NCI-H128 (cell line): Measurements from ENCODE around the gene FOXO3.

Experiments used
- DNase-seq: peaks from one replicate; lab custom pipeline; 2025; ENCODE audit not compliant: unreplicated experiment; lab: John Stamatoyannopoulos, UW

FOXO3 gene

GRCh38 chr6:108594151-108594550, 33.4 kb downstream of the FOXO3 start:
- DNase-seq, result no peak

- no peak for DNase-seq
Measured at GRCh38 chr6:108594640-108595039, 33.9 kb downstream of the FOXO3 start.

GRCh38 chr6:108596956-108597355, 36.2 kb downstream of the FOXO3 start:
- no peak for DNase-seq

- no peak for DNase-seq
Measured at GRCh38 chr6:108597572-108598304, 37.0 kb downstream of the FOXO3 start.

- no peak for DNase-seq
Measured at GRCh38 chr6:108598305-108598863, 37.7 kb downstream of the FOXO3 start.

- DNase-seq, result no peak
Measured at GRCh38 chr6:108604156-108604555, 43.4 kb downstream of the FOXO3 start.

- no peak for DNase-seq
Measured at GRCh38 chr6:108606250-108606690, 45.6 kb downstream of the FOXO3 start.

GRCh38 chr6:108608453-108609275, 47.9 kb downstream of the FOXO3 start:
- no peak for DNase-seq

- no peak for DNase-seq
Measured at GRCh38 chr6:108609276-108609769, 48.6 kb downstream of the FOXO3 start.

- DNase-seq, result no peak
Measured at GRCh38 chr6:108610270-108610839, 49.6 kb downstream of the FOXO3 start.

- no peak for DNase-seq
Measured at GRCh38 chr6:108610957-108611586, 50.4 kb downstream of the FOXO3 start.

- no peak for DNase-seq
Measured at GRCh38 chr6:108612852-108613251, 52.1 kb downstream of the FOXO3 start.

GRCh38 chr6:108616544-108616943, 55.8 kb downstream of the FOXO3 start:
- no peak for DNase-seq

- no peak for DNase-seq
Measured at GRCh38 chr6:108616973-108617372, 56.3 kb downstream of the FOXO3 start.

GRCh38 chr6:108618623-108619152, 58.0 kb downstream of the FOXO3 start:
- DNase-seq, result no peak

- DNase-seq, result no peak
Measured at GRCh38 chr6:108619431-108620197, 58.9 kb downstream of the FOXO3 start.

- no peak for DNase-seq
Measured at GRCh38 chr6:108621117-108621516, 60.4 kb downstream of the FOXO3 start.

- no peak for DNase-seq
Measured at GRCh38 chr6:108622641-108623298, 62.1 kb downstream of the FOXO3 start.

- no peak for DNase-seq
Measured at GRCh38 chr6:108623995-108624394, 63.3 kb downstream of the FOXO3 start.
